Endothelial cell of umbilical vein (primary cell): ENCODE results near the gene RALGPS2. TPM values are rescaled to one million over a fixed set of nuclear protein-coding genes. Genes with fewer than 3 reads are reported as not detected.

Experiments used
- BruUV-seq: library from RNA; stranded (reverse); fragments of 400-500 nt; replicated peaks from 2 replicates; lab custom pipeline; 2021; lab: Mats Ljungman, UMichigan
- CTCF ChIA-PET: fragments of 300-600, 350-600 bp; sonication (Branson Sonifier 250); formaldehyde crosslinking; loops from one replicate; lab custom pipeline; 2021; ENCODE audit warnings: antibody characterized with exemption, inconsistent platforms; lab: Charles Lee
- POLR2A ChIA-PET: fragments of 300-600, 350-600 bp; sonication (Branson Sonifier 250); formaldehyde crosslinking; loops from one replicate; lab custom pipeline; 2021; ENCODE audit warnings: antibody characterized with exemption, inconsistent platforms; lab: Charles Lee
- DNase-seq: peaks from one replicate; pipeline ENCODE4 v3.0.0-alpha.2; 2011; ENCODE audit warnings: low read depth, low spot score
- FAIRE-seq: peaks from 2 replicates; lab custom pipeline; 2011; peaks lifted over from hg19 to GRCh38; lab: Jason Lieb, UNC
- H2AFZ ChIP-seq: 2 replicates; pipeline ENCODE4 v1.6.0; 2012; ENCODE audit warnings: low read depth, low read length, control low read depth, inconsistent platforms
- H3K27ac ChIP-seq: 2 replicates; pipeline ENCODE4 v1.5.1; 2011; ENCODE audit warnings: low read depth, mild to moderate bottlenecking, control low read depth, low read length, moderate library complexity; ENCODE audit not compliant: insufficient read depth
- H3K27me3 ChIP-seq, 2 experiments: 2 replicates each; pipeline versions ENCODE4 v1.6.0 to v1.6.1; 2011; ENCODE audit warnings: low read length in 2 of 2, mixed read lengths in 1 of 2; ENCODE audit not compliant: control insufficient read depth in 2 of 2, insufficient read depth in 2 of 2
- H3K36me3 ChIP-seq, 2 experiments: 2 replicates in 1 of 2; 3 replicates in 1 of 2; pipeline ENCODE4 v1.5.1; 2011; ENCODE audit warnings: low read length in 2 of 2, mild to moderate bottlenecking in 1 of 2, moderate library complexity in 1 of 2; ENCODE audit not compliant: control insufficient read depth in 2 of 2, insufficient read depth in 2 of 2; ENCODE audit errors: extremely low read depth in 1 of 2
- H3K4me1 ChIP-seq: 3 replicates; pipeline ENCODE4 v1.5.1; 2011; ENCODE audit warnings: mild to moderate bottlenecking, low read length; ENCODE audit not compliant: control insufficient read depth, insufficient read depth; ENCODE audit errors: extremely low read depth
- H3K4me2 ChIP-seq: 2 replicates; pipeline ENCODE4 v1.6.1; 2011; ENCODE audit warnings: low read length, control low read depth, mixed read lengths; ENCODE audit not compliant: insufficient read depth
- H3K4me3 ChIP-seq, 3 experiments: fragments of 200-600 bp in 1 of 3; sonication (generic), shearing (Covaris generic) in 1 of 3; replicated peaks in 1 of 3; 2 replicates each; pipeline ENCODE4 v1.5.1; 2011 to 2016; ENCODE audit warnings: control low read depth in 3 of 3, low read length in 3 of 3, mild to moderate bottlenecking in 2 of 3, inconsistent platforms in 1 of 3, low read depth in 1 of 3, moderate library complexity in 1 of 3; ENCODE audit not compliant: insufficient read depth in 1 of 3
- H3K79me2 ChIP-seq: 2 replicates; pipeline ENCODE4 v1.6.0; 2012; ENCODE audit warnings: low read length, inconsistent platforms; ENCODE audit not compliant: control insufficient read depth, insufficient read depth
- H3K9ac ChIP-seq: replicated peaks from 2 replicates; pipeline ENCODE3; 2011; ENCODE audit warnings: low read length, control low read depth; ENCODE audit not compliant: insufficient read depth; ENCODE audit errors: extremely low read depth
- H3K9me1 ChIP-seq: replicated peaks from 3 replicates; pipeline ENCODE4 v1.6.0; 2011; ENCODE audit warnings: mild to moderate bottlenecking, low read length; ENCODE audit not compliant: control insufficient read depth, insufficient read depth; ENCODE audit errors: extremely low read depth
- H3K9me3 ChIP-seq: replicated peaks from 2 replicates; pipeline ENCODE4 v1.5.1; 2012; ENCODE audit warnings: low read length, inconsistent platforms; ENCODE audit not compliant: control insufficient read depth, insufficient read depth
- H4K20me1 ChIP-seq: replicated peaks from 2 replicates; pipeline ENCODE3; 2011; ENCODE audit warnings: mild to moderate bottlenecking, low read length; ENCODE audit not compliant: control insufficient read depth, insufficient read depth; ENCODE audit errors: extremely low read depth
- CTCF ChIP-seq, 2 donors: IDR thresholded peaks; 1 replicate in 1 of 2; 2 replicates in 1 of 2; pipeline ENCODE4 v1.5.1; 2011; ENCODE audit warnings: low read length in 2 of 2, mild to moderate bottlenecking in 2 of 2, moderate library complexity in 2 of 2, control low read depth in 1 of 2, inconsistent platforms in 1 of 2, low read depth in 1 of 2; ENCODE audit not compliant: insufficient read depth in 1 of 2; ENCODE audit errors: extremely low read depth in 1 of 2
- FOS ChIP-seq: IDR thresholded peaks from 2 replicates; pipeline ENCODE4 v1.6.1; 2011; ENCODE audit warnings: mild to moderate bottlenecking, low read length, moderate library complexity, borderline replicate concordance; ENCODE audit not compliant: insufficient read depth
- JUN ChIP-seq: IDR thresholded peaks from 2 replicates; pipeline ENCODE4 v1.6.1; 2011; ENCODE audit warnings: borderline replicate concordance, low read depth; ENCODE audit not compliant: insufficient read length, insufficient read depth
- MAX ChIP-seq: IDR thresholded peaks from 2 replicates; pipeline ENCODE4 v1.6.1; 2011; ENCODE audit not compliant: insufficient read depth, insufficient read length
- MYC ChIP-seq: IDR thresholded peaks from one replicate; pipeline ENCODE4 v1.6.1; 2011; ENCODE audit warnings: mild to moderate bottlenecking, low read depth, low read length
- POLR2A ChIP-seq: IDR thresholded peaks from 2 replicates; pipeline ENCODE4 v1.6.1; 2012; ENCODE audit warnings: low read depth, mild to moderate bottlenecking, control low read depth, low read length
- dilution Hi-C: fragments of 300-500 bp; cut with MboI; formaldehyde crosslinking; loops from one replicate; pipeline ENCODE4 v1.15.0; 2019; ENCODE audit warnings: low sequenced_read_pairs; ENCODE audit not compliant: extremely low pct_ligation_motif_present
- intact Hi-C: fragments of 100-400 bp; cut with micrococcal nuclease; formaldehyde crosslinking; loops from one replicate; pipeline ENCODE4 v1.10.0; 2022
- polyA plus RNA-seq, 4 experiments: library from polyadenylated mRNA; depleted of rRNA in 3 of 4; stranded (reverse) in 3 of 4; unstranded in 1 of 4; fragments of >200 nt; gene quantifications; 2 replicates each; pipeline versions ENCODE4 v1.2.1 to v1.2.3, GENCODE V29; 2011 to 2012; ENCODE audit warnings: missing spikeins in 1 of 4
- total RNA-seq: library from RNA; stranded (reverse); gene quantifications from 2 replicates; pipeline ENCODE4 v1.2.3, GENCODE V29; 2021

RALGPS2 gene
- total and polyA plus RNA-seq, 2 donors (not counting 3 experiments of a cell fraction or from before 2014, with no cell fraction given): 4.6 to 27.7 TPM

GRCh38 chr1:178933105-178933561 is 208.1 kb downstream of the RALGPS2 start:
- TF ChIP-seq JUN (no peak), MAX (no peak), POLR2A (no peak), FOS (no peak), MYC (no peak), CTCF (IDR thresholded peaks at IDR 0.05; ENCODE audit: extremely low read depth in 1 of 2, insufficient read depth in 1 of 2, low read depth in 1 of 2, low read length in 2 of 2) (no peak)
- H3K27ac ChIP-seq: no peak overlapping the region
- no peak for FAIRE-seq

More at GRCh38 chr1:178933105-178933561, 208.1 kb downstream of the RALGPS2 start:
- BruUV-seq: no TSS peak
- Histone ChIP-seq H2AFZ (no peak overlapping the region), H3K36me3 (no peaks in the 10 kb centered on the region), H3K9me3 (no peaks in the 10 kb centered on the region), H3K4me2 (no peak overlapping the region), H3K4me3 (no peak overlapping the region), H3K9me1 (no peaks in the 10 kb centered on the region), H3K27me3 (peaks cover 0 to 5% of the 10 kb centered on the region in 2 experiments), H4K20me1 (no peaks in the 10 kb centered on the region), H3K79me2 (no peaks in the 10 kb centered on the region), H3K4me1 (no peaks in the 10 kb centered on the region), H3K9ac (no peak overlapping the region)
- CTCF ChIA-PET: interaction anchor here (1.8 kb wide), 1 partner anchor 11 kb away, joined by 5 read pairs; no protein-coding TSS in a partner anchor
- dilution Hi-C loops (no loop called here), intact Hi-C loops (no loop called here)
- no peak for DNase-seq
- POLR2A ChIA-PET: no interaction called here
